ENCODE results near the gene MAPK12.

Gene MAPK12

GRCh38 chr22:50252082-50253045 lies 9.1 kb downstream of the MAPK12 start:
- DNase-seq (ENCODE audit: low spot score): peak; percentile 68

GRCh38 chr22:50251477-50252081 lies 9.9 kb downstream of the MAPK12 start:
- DNase-seq (ENCODE audit: low spot score): no peak

GRCh38 chr22:50250555-50251476 lies 10.7 kb downstream of the MAPK12 start, which contains the start of gene HDAC10:
HDAC10 (minus strand) TSS chr22:50251265; CDS start chr22:50251032, 233 bp downstream.
- DNase-seq (ENCODE audit: low spot score): peak; percentile 84

- DNase-seq (ENCODE audit: low spot score): no peak
Measured at GRCh38 chr22:50250249-50250554, 11.3 kb downstream of the MAPK12 start.

- DNase-seq (ENCODE audit: low spot score): no peak
Measured at GRCh38 chr22:50249341-50250248, 11.9 kb downstream of the MAPK12 start.

- DNase-seq (ENCODE audit: low spot score): no peak
Measured at GRCh38 chr22:50248196-50249081, 13.0 kb downstream of the MAPK12 start.

- peak; percentile 39 for DNase-seq (ENCODE audit: low spot score)
Measured at GRCh38 chr22:50247748-50248147, 13.7 kb downstream of the MAPK12 start.

GRCh38 chr22:50246242-50247175 lies 15.0 kb downstream of the MAPK12 start:
- peak; percentile 17 for DNase-seq (ENCODE audit: low spot score)

GRCh38 chr22:50245214-50246072 lies 16.0 kb downstream of the MAPK12 start:
- no peak for DNase-seq (ENCODE audit: low spot score)

- peak; percentile 90 for DNase-seq (ENCODE audit: low spot score)
Measured at GRCh38 chr22:50244420-50245213, 16.9 kb downstream of the MAPK12 start, which contains the start of gene TUBGCP6. TUBGCP6 (minus strand) TSS chr22:50245023; CDS start chr22:50244459, 564 bp downstream.

GRCh38 chr22:50243685-50244419 lies 17.6 kb downstream of the MAPK12 start:
- peak; percentile 14 for DNase-seq (ENCODE audit: low spot score)

- DNase-seq (ENCODE audit: low spot score): no peak
Measured at GRCh38 chr22:50242406-50242949, 19.0 kb downstream of the MAPK12 start.

GRCh38 chr22:50238755-50239154 lies 22.7 kb downstream of the MAPK12 start:
- DNase-seq (ENCODE audit: low spot score): no peak

- DNase-seq (ENCODE audit: low spot score): no peak
Measured at GRCh38 chr22:50236731-50237409, 24.6 kb downstream of the MAPK12 start.

GRCh38 chr22:50233223-50233622 lies 28.3 kb downstream of the MAPK12 start:
- no peak for DNase-seq (ENCODE audit: low spot score)
